Measurements from ENCODE around the gene MALSU1.

Gene MALSU1

GRCh38 chr7:23335136-23335535 lies 36.0 kb downstream of the MALSU1 start:
- DNase-seq (ENCODE audit: low spot score): no peak

GRCh38 chr7:23335621-23336020 lies 36.5 kb downstream of the MALSU1 start:
- DNase-seq (ENCODE audit: low spot score): no peak

- no peak for DNase-seq (ENCODE audit: low spot score)
Observed at GRCh38 chr7:23336086-23336485, 36.9 kb downstream of the MALSU1 start.

- no peak for DNase-seq (ENCODE audit: low spot score)
Observed at GRCh38 chr7:23336799-23337283, 37.7 kb downstream of the MALSU1 start.

GRCh38 chr7:23337374-23337773 lies 38.2 kb downstream of the MALSU1 start:
- DNase-seq (ENCODE audit: low spot score): no peak

GRCh38 chr7:23338439-23338838 lies 39.3 kb downstream of the MALSU1 start:
- DNase-seq (ENCODE audit: low spot score): no peak

- no peak for DNase-seq (ENCODE audit: low spot score)
Observed at GRCh38 chr7:23338863-23339262, 39.7 kb downstream of the MALSU1 start.

GRCh38 chr7:23341846-23342598 lies 42.9 kb downstream of the MALSU1 start:
- no peak for DNase-seq (ENCODE audit: low spot score)

- DNase-seq (ENCODE audit: low spot score): no peak
Observed at GRCh38 chr7:23343102-23343501, 44.0 kb downstream of the MALSU1 start.

GRCh38 chr7:23343806-23344475 lies 44.8 kb downstream of the MALSU1 start:
- no peak for DNase-seq (ENCODE audit: low spot score)

GRCh38 chr7:23345601-23346000 lies 46.5 kb downstream of the MALSU1 start:
- no peak for DNase-seq (ENCODE audit: low spot score)

GRCh38 chr7:23346316-23346715 lies 47.2 kb downstream of the MALSU1 start:
- peak; percentile 26 for DNase-seq (ENCODE audit: low spot score)

GRCh38 chr7:23347033-23347681 lies 48.0 kb downstream of the MALSU1 start:
- no peak for DNase-seq (ENCODE audit: low spot score)

GRCh38 chr7:23347682-23348180 lies 48.6 kb downstream of the MALSU1 start:
- DNase-seq (ENCODE audit: low spot score): no peak

GRCh38 chr7:23349484-23350157 lies 50.5 kb downstream of the MALSU1 start:
- no peak for DNase-seq (ENCODE audit: low spot score)

- no peak for DNase-seq (ENCODE audit: low spot score)
Observed at GRCh38 chr7:23350466-23350865, 51.3 kb downstream of the MALSU1 start.

GRCh38 chr7:23353172-23353571 lies 54.0 kb downstream of the MALSU1 start:
- DNase-seq (ENCODE audit: low spot score): no peak

GRCh38 chr7:23356168-23356567 lies 57.0 kb downstream of the MALSU1 start:
- DNase-seq (ENCODE audit: low spot score): no peak

- peak; percentile 6 for DNase-seq (ENCODE audit: low spot score)
Observed at GRCh38 chr7:23356726-23357125, 57.6 kb downstream of the MALSU1 start.

GRCh38 chr7:23357190-23358093 lies 58.3 kb downstream of the MALSU1 start:
- DNase-seq (ENCODE audit: low spot score): no peak

- no peak for DNase-seq (ENCODE audit: low spot score)
Observed at GRCh38 chr7:23358152-23358674, 59.1 kb downstream of the MALSU1 start.
